HS-27A (cell line): ENCODE results near the gene RBM6.
"Not testable (repeated sequence)": the region's sequence is repeated elsewhere in the genome, so short reads cannot be mapped to it uniquely, and the experiment has no call there.

Experiments
- DNase-seq: peaks from one replicate; pipeline ENCODE4 v3.0.0-alpha.2; 2012; ENCODE audit warnings: low read depth, missing footprints

RBM6 gene

GRCh38 chr3:49939858-49940666, at the start of gene RBM6:
Gene RBM6, plus strand, starts transcription at chr3:49940150. Its CDS starts 22,492 bp downstream, at chr3:49962642.
- peak; percentile 82 for DNase-seq

DNA sequence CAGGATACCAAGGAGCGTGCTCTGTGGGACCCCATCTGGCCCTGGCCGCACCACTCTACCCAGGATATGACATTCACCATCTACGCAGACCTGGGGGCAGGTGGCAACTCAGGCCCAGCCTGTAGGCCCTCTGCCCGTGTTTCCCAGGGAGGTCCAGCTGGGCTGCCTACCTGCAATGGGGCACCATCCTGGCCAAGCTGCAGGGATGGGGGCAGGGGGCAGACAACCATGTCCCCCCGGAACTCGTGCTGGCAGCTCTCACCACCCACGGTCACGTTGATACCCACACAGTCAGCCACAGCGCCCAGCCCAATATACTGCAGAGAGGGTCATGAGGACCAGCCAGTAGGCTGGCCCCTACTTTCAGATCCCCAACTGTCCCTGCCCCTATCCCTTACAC, 44.2 kb upstream of the RBM6 start:
- DNase-seq: no peak

GRCh38 chr3:49896345-49896744, 43.6 kb upstream of the RBM6 start:
- no peak for DNase-seq

DNA sequence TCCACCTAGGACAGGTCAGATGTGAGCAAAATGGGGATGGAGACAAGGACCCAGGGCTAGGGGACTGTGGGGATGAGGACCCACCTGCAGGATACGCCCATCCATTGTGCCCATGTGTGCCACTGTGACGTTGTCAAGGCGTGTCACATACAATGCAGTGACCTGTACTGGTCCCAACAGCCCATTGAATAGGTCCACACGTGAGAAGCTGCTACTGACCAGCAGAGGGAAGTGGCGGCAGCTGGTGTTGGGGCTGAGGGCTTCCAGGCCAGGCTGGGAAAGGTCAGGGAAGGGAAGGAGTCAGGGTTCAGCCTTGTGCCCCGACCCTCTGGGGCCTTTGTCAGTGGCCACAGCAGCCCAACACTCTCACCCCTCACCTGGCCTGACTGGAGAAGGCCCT, 41.0 kb upstream of the RBM6 start:
- DNase-seq: no peak

GRCh38 chr3:49899815-49900214, 40.1 kb upstream of the RBM6 start:
- no peak for DNase-seq

- DNase-seq: peak; percentile 59
These were observed 39.3 kb upstream of the RBM6 start for GRCh38 chr3:49900491-49901153.

DNA sequence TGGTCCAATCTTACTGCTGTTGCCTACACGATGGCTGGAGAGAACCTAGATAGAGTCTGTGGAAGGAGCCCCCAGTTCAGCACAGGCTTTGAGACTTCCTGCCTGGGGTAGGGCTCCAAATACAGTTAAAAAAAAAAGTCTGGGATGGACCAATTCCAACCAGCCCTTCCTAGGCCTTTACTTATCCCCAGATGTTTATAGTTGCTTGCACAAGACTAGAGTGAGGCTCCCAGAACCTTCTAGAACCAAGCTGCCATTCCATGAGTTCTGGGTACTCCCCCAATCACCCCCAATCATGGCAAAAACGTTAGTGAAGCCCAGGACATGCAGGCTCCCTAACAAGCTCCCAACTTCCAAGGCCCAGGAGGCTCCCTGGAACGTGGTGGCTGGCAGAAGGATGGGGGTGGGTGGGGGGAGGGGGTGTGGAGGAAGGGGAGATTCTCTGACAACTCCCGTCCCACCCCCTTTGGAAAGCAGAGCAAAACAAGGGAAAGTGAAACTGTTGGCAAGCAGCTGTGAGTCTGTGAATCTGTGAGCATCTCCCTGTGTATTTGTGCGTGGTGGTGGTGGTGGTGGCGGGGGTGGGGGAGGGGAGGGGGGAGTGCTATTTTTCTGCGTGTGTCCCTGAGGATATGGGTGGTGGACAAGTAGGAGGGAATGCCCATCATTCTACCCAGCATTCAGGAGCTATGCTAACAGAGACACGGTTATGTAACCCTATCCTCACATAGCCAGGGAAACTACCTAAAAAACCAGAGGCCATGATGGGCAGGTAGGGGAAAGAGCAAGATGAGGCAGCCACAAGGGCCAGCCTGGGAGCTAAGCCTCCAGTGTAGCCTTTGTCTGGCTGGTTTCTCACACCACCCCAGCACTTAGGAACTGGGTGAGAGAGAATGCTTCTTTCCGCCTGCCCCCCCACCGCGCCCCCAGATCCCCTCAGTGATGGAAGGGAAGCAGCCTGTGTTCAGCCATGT, 38.3 kb upstream of the RBM6 start:
- no peak for DNase-seq

- DNase-seq: no peak
These were observed 37.2 kb upstream of the RBM6 start for GRCh38 chr3:49902511-49903345.

DNA sequence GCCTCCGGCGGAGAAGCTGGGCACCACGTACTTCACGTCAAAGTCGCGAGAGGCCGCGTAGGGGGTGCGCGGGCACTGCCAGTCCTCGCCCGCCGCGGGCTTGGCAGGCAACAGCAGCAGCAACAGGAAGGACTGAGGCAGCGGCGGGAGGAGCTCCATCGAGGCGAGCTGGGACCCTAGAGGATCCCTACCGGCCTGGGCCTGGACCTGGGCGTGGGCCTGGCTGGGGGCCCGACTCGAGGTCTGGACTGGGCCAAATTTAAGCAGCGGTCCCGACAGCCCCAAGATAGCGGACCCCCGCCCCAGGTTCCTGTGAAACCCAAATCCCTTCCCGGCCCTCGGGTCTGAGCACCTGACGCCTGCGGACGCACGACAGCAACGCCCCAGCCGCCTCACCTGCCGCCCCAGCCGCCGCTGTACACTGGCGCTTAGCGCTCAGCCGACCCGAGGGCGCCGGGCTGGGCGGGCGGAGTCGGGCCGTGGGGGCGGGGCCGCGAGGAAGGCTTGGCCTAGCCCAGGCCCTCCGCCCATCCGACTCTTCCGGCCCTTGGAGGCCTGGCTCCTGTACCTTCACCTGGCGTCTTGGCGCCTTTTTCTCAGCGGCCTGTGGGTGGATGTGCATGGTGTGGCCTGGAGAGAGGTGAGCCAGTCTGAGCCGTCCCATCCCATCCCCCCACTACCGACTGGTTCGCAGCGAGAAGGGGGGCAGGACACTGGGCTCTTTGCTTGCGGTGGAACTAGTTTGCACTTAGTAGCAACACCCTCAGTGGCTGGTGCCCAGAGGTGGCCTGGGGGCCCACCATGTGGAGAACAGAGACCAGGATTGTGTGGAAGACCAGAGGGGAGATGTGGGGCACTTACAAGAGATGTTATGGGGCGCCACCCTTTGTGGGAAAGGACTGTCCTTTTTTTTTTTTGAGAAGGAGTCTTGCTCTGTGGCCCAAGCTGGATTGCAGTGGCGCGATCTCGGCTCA, 36.2 kb upstream of the RBM6 start, which contains the start of gene MST1R:
Gene MST1R, minus strand, starts transcription at position 423 of the 974 bp plus-strand sequence. Its CDS starts 264 bp downstream, at position 159.
- no peak for DNase-seq

DNA sequence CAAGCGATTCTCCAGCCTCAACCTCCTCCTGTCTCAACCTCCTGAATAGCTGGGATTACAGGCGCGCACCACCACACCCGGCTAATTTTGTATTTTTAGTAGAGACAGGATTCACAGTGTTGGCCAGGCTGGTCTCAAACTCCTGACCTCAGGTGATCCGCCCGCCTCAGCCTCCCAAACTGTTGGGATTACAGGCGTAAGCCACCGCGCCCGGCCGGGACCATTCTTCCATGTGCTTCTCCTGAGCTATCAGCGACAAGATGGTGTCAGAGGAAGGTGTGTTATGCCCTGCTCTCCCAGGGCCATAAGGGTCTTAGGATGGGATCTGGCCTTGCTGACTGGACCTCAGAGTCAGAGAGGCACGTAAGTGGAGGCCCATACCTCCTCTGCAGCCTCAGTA, 35.5 kb upstream of the RBM6 start:
- DNase-seq: not testable (repeated sequence)

DNA sequence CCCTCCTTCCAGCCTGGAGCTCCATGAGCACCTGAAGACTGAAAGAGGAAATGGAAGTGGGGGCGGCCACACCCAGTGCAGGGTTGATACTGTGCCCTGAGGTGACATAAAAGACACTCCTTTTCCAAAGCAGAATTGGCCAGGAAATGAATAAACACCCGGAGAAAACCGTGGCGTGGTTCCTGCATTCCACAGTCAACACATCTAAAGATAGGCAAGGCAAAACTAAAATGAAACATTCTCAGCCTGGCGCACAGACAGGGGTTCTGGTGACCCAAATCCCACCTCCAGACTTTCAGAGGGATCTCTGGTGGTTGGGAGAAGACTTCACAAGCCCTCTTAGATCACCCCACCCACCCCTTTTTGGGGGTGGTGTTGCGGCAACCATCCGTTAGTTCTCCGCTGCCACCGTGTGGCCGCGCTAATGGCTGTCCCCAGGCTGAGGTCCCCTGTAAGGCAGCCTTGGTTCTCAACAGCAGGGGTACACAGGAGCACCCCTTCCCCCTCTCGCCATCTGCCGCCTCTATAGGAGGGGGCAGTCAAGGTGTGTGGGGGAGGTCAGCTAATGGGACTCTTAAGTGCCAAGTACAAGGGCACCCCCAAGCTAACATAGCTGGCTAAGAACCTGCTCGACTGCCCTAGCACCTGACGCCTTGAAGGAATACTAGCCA, 33.7 kb upstream of the RBM6 start:
- DNase-seq: no peak

GRCh38 chr3:49908373-49909199, 31.4 kb upstream of the RBM6 start:
- no peak for DNase-seq

DNA sequence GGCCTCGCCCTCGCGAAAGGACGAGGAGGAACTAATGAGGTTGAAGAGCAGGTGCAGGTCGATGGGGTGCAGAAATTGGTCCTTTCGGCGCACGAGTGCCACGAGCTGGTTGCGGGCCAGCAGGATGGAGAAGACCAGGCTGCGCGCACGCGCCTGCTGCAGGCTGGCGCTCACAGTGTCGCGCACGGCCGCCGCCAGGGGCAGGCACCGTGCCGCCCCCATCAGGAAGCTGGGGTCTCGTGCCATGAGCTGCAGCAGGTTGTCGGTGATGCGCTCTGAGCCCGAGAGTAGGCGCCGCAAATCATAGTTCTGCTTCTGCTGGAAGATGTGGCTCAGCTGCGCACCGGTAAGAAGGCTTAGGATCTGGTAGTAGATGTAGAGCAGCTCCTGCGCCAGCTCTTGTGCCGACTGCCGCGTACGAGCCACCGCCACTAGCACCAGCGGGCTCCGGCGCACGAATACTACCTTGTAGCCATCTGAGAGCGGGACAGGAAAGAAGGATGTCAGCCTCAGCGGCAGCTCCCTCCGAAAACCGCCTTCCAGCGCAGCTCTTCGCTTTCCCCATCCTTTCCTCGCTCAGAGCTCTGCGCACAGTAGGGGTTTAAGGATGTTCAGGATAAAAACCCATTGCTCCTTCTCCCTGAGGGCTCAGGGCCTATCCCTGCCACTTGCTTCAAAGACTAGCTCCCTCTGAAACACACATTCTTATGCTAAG, 29.4 kb upstream of the RBM6 start:
- DNase-seq: no peak

- DNase-seq: no peak
These were observed 28.9 kb upstream of the RBM6 start for GRCh38 chr3:49911124-49911420.

GRCh38 chr3:49911611-49912010, 28.3 kb upstream of the RBM6 start:
- DNase-seq: no peak

- DNase-seq: no peak
These were observed 27.1 kb upstream of the RBM6 start for GRCh38 chr3:49912881-49913281.

- no peak for DNase-seq
These were observed 25.0 kb upstream of the RBM6 start for GRCh38 chr3:49914906-49915305.

GRCh38 chr3:49916686-49917085, 23.3 kb upstream of the RBM6 start:
- DNase-seq: no peak
